K562 (cell line): ENCODE results near the gene ALG13. TPM values are rescaled to one million over a fixed set of nuclear protein-coding genes. Genes with fewer than 3 reads are reported as not detected.

Source experiments
- BRD9 ChIP-seq: fragments of 450-650 bp; IDR thresholded peaks from 2 replicates; pipeline ENCODE4 v1.6.1; 2018; ENCODE audit warnings: low read depth; ENCODE audit not compliant: partially characterized antibody
- CBX1 ChIP-seq: sonication (generic); IDR thresholded peaks from 2 replicates; pipeline ENCODE4 v1.6.1; 2016; ENCODE audit warnings: antibody characterized with exemption, low read depth, mild to moderate bottlenecking
- CREB1 ChIP-seq, 2 experiments: sonication (generic) in 1 of 2; formaldehyde crosslinking in 1 of 2; IDR thresholded peaks; 2 replicates each; pipeline versions ENCODE4 v1.6.1 to v1.8.0; 2012 to 2022; ENCODE audit warnings: inconsistent platforms in 1 of 2, mild to moderate bottlenecking in 1 of 2, missing genetic modification reagents in 1 of 2, moderate library complexity in 1 of 2
- FOXA3 ChIP-seq, 2 experiments: fragments of 450-650 bp in 1 of 2; sonication (generic) in 1 of 2; formaldehyde crosslinking; IDR thresholded peaks in 1 of 2; conservative IDR thresholded peaks in 1 of 2; 2 replicates each; pipeline versions ENCODE4 v1.4.0 to v1.8.0; 2020 to 2022; ENCODE audit warnings: mild to moderate bottlenecking in 2 of 2, missing genetic modification reagents in 1 of 2
- GATAD2A ChIP-seq: fragments of 450-650 bp; IDR thresholded peaks from 2 replicates; pipeline ENCODE4 v1.6.1; 2017
- LCOR ChIP-seq: sonication (generic); formaldehyde crosslinking; IDR thresholded peaks from 2 replicates; pipeline ENCODE4 v1.8.0; 2022; ENCODE audit warnings: mild to moderate bottlenecking, missing genetic modification reagents
- MBD2 ChIP-seq: sonication (generic); IDR thresholded peaks from 2 replicates; pipeline ENCODE4 v1.6.1; 2016; ENCODE audit warnings: low read depth, borderline replicate concordance
- ZNF23 ChIP-seq: fragments of 250-450 bp; sonication (Bioruptor Pico); IDR thresholded peaks from 2 replicates; pipeline ENCODE4 v1.4.0; 2020; ENCODE audit warnings: mild to moderate bottlenecking
- polyA plus RNA-seq, 8 experiments: library from polyadenylated mRNA; depleted of rRNA in 4 of 8; stranded (reverse) in 5 of 8; unstranded in 3 of 8; fragments of >200 nt; fragmentation: Nextera tagmentation in 2 of 8; fragmentation: Illumina TruSeq in 1 of 8; extraction: Ambion mirVana in 2 of 8; extraction: Trizol in 1 of 8; gene quantifications; 2 replicates each; pipeline versions ENCODE4 v1.2.1 to v1.2.3, GENCODE V29; 2011 to 2014; ENCODE audit warnings: inconsistent platforms in 1 of 8, missing spikeins in 1 of 8
- total RNA-seq, 7 experiments: library from RNA; depleted of rRNA in 6 of 7; stranded (reverse); fragments of >200 nt in 6 of 7; fragmentation: Illumina TruSeq in 2 of 7; extraction: Trizol in 2 of 7; gene quantifications; 2 replicates each; pipeline versions ENCODE4 v1.2.1 to v1.2.3, GENCODE V29; 2011 to 2021; ENCODE audit warnings: low replicate concordance in 1 of 7
- TF ChIP-seq, protein P1 (sequence below): fragments of 250-450 bp; sonication (Bioruptor Pico); IDR thresholded peaks from 2 replicates; pipeline ENCODE4 v1.4.0; 2020; ENCODE audit warnings: borderline replicate concordance
- TF ChIP-seq, protein P2 (sequence below): fragments of 450-650 bp; IDR thresholded peaks from 2 replicates; pipeline ENCODE4 v1.6.1; 2016; ENCODE audit warnings: low read depth, mild to moderate bottlenecking, moderate library complexity
- TF ChIP-seq, protein P3 (sequence below): fragments of 450-650 bp; IDR thresholded peaks from 2 replicates; pipeline ENCODE4 v1.6.1; 2016; ENCODE audit warnings: mild to moderate bottlenecking
- TF ChIP-seq, protein P4 (sequence below): fragments of 250-450 bp; sonication (Bioruptor Pico); IDR thresholded peaks from 2 replicates; pipeline ENCODE4 v1.8.0; 2021; ENCODE audit warnings: borderline replicate concordance, mild to moderate bottlenecking, moderate library complexity; ENCODE audit not compliant: poor library complexity, severe bottlenecking
- TF ChIP-seq, protein P5 (sequence below): fragments of 450-650 bp; IDR thresholded peaks from one replicate; pipeline ENCODE4 v1.6.1; 2018; ENCODE audit warnings: mild to moderate bottlenecking, moderate library complexity; ENCODE audit not compliant: partially characterized antibody

Gene ALG13
- total and polyA plus RNA-seq, 9 of the 15 experiments (the other 6 are each of a cell fraction or from before 2014, with no cell fraction given): 40.3 to 117 (median 68.2) TPM

GRCh38 chrX:111680988-111681779 lies at the start of gene ALG13 (continued):
- TF ChIP-seq FOXA3 (CRISPR knock-in tag; conservative IDR thresholded peaks at IDR 0.05 in 1 of 2, IDR thresholded peaks at IDR 0.05 in 1 of 2) (no peak), CBX1 (peak; percentile 70; the same call in 1 of the 2 replicates), ZNF23 (CRISPR knock-in tag) (no peak), CREB1 (IDR thresholded peaks at IDR 0.05) (peak; percentile 88), CREB1 (CRISPR knock-in tag; IDR thresholded peaks at IDR 0.05) (peak; percentile 93), BRD9 (no peak), MBD2 (peak; percentile 71; the same call in 1 of the 2 replicates), LCOR (CRISPR knock-in tag) (peak; percentile 52; the same call in 1 of the 2 replicates), GATAD2A (no peak)
- TF ChIP-seq, protein P1, sequence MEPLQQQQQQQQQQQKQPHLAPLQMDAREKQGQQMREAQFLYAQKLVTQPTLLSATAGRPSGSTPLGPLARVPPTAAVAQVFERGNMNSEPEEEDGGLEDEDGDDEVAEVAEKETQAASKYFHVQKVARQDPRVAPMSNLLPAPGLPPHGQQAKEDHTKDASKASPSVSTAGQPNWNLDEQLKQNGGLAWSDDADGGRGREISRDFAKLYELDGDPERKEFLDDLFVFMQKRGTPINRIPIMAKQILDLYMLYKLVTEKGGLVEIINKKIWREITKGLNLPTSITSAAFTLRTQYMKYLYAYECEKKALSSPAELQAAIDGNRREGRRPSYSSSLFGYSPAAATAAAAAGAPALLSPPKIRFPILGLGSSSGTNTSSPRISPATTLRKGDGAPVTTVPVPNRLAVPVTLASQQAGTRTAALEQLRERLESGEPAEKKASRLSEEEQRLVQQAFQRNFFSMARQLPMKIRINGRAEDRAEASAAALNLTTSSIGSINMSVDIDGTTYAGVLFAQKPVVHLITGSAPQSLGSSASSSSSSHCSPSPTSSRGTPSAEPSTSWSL (CRISPR knock-in tag): no peak
- TF ChIP-seq, protein P2, sequence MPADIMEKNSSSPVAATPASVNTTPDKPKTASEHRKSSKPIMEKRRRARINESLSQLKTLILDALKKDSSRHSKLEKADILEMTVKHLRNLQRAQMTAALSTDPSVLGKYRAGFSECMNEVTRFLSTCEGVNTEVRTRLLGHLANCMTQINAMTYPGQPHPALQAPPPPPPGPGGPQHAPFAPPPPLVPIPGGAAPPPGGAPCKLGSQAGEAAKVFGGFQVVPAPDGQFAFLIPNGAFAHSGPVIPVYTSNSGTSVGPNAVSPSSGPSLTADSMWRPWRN: no peak
- TF ChIP-seq, protein P3, sequence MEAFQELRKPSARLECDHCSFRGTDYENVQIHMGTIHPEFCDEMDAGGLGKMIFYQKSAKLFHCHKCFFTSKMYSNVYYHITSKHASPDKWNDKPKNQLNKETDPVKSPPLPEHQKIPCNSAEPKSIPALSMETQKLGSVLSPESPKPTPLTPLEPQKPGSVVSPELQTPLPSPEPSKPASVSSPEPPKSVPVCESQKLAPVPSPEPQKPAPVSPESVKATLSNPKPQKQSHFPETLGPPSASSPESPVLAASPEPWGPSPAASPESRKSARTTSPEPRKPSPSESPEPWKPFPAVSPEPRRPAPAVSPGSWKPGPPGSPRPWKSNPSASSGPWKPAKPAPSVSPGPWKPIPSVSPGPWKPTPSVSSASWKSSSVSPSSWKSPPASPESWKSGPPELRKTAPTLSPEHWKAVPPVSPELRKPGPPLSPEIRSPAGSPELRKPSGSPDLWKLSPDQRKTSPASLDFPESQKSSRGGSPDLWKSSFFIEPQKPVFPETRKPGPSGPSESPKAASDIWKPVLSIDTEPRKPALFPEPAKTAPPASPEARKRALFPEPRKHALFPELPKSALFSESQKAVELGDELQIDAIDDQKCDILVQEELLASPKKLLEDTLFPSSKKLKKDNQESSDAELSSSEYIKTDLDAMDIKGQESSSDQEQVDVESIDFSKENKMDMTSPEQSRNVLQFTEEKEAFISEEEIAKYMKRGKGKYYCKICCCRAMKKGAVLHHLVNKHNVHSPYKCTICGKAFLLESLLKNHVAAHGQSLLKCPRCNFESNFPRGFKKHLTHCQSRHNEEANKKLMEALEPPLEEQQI: no peak
- TF ChIP-seq, protein P4, sequence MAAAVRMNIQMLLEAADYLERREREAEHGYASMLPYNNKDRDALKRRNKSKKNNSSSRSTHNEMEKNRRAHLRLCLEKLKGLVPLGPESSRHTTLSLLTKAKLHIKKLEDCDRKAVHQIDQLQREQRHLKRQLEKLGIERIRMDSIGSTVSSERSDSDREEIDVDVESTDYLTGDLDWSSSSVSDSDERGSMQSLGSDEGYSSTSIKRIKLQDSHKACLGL: no peak
- TF ChIP-seq, protein P5, sequence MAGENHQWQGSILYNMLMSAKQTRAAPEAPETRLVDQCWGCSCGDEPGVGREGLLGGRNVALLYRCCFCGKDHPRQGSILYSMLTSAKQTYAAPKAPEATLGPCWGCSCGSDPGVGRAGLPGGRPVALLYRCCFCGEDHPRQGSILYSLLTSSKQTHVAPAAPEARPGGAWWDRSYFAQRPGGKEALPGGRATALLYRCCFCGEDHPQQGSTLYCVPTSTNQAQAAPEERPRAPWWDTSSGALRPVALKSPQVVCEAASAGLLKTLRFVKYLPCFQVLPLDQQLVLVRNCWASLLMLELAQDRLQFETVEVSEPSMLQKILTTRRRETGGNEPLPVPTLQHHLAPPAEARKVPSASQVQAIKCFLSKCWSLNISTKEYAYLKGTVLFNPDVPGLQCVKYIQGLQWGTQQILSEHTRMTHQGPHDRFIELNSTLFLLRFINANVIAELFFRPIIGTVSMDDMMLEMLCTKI: no peak
